GM12878 (cell line): ENCODE measurements around the gene GALNT17. TPM values are rescaled to one million over a fixed set of nuclear protein-coding genes. Genes with fewer than 3 reads are reported as not detected.

Source experiments
- ATAC-seq: fragments of 200-7000 bp; cut with Tn5 transposase; 3 replicates; pipeline ENCODE4 v1.9.1; 2020; ENCODE audit warnings: mild to moderate bottlenecking, moderate library complexity
- BruUV-seq: library from RNA; stranded (reverse); fragments of 400-500 nt; replicated peaks from 2 replicates; lab custom pipeline; 2021; lab: Mats Ljungman, UMichigan
- CTCF ChIA-PET: fragments of 300-600 bp; sonication (Branson Sonifier 250); formaldehyde crosslinking; extraction: SDS; loops from one replicate; lab custom pipeline; 2021; ENCODE audit warnings: inconsistent platforms; lab: Yijun Ruan, JAX
- POLR2A ChIA-PET: fragments of 350-600 bp; formaldehyde crosslinking; extraction: SDS; loops from one replicate; lab custom pipeline; 2021; ENCODE audit warnings: inconsistent platforms; lab: Charles Lee
- RAD21 ChIA-PET: fragments of 300-600 bp; sonication (Branson Sonifier 250); formaldehyde crosslinking; loops from one replicate; lab custom pipeline; 2023; ENCODE audit warnings: antibody characterized with exemption; ENCODE audit not compliant: unreplicated experiment; lab: Charles Lee
- SMC1A ChIA-PET: fragments of 300-600 bp; sonication (Branson Sonifier 250); formaldehyde crosslinking; loops from one replicate; lab custom pipeline; 2023; ENCODE audit not compliant: unreplicated experiment, uncharacterized antibody; lab: Charles Lee
- DNase-seq: peaks from one replicate; pipeline ENCODE4 v3.0.0-alpha.2; 2011; ENCODE audit warnings: low read depth, low spot score
- FAIRE-seq: peaks from 3 replicates; lab custom pipeline; 2011; peaks lifted over from hg19 to GRCh38; lab: Jason Lieb, UNC
- H2AFZ ChIP-seq: 2 replicates; pipeline ENCODE4 v1.6.0; 2011; ENCODE audit warnings: low read depth, low read length, control low read depth; ENCODE audit not compliant: control insufficient read depth
- H3K27ac ChIP-seq: 2 replicates; pipeline ENCODE4 v1.5.1; 2011; ENCODE audit warnings: control low read depth; ENCODE audit not compliant: control insufficient read depth, insufficient read depth
- H3K27me3 ChIP-seq, 2 experiments: replicated peaks in 1 of 2; 2 replicates each; pipeline versions ENCODE4 v1.6.0 to v1.6.1; 2011; ENCODE audit warnings: low read length in 1 of 2; ENCODE audit not compliant: control insufficient read depth in 2 of 2, insufficient read depth in 2 of 2
- H3K36me3 ChIP-seq, 2 experiments: 2 replicates each; pipeline ENCODE4 v1.5.1; 2011; ENCODE audit warnings: low read length in 1 of 2; ENCODE audit not compliant: control insufficient read depth in 2 of 2, insufficient read depth in 2 of 2
- H3K4me1 ChIP-seq: 2 replicates; pipeline ENCODE4 v1.6.1; 2011; ENCODE audit warnings: mild to moderate bottlenecking, low read length, moderate library complexity, mixed read lengths; ENCODE audit not compliant: control insufficient read depth, insufficient read depth
- H3K4me2 ChIP-seq: 2 replicates; pipeline ENCODE4 v1.6.0; 2011; ENCODE audit warnings: control low read depth; ENCODE audit not compliant: control insufficient read depth, insufficient read depth
- H3K4me3 ChIP-seq: fragments of 200-600 bp; sonication (generic); 2 replicates; pipeline ENCODE4 v1.5.1; 2016
- H3K79me2 ChIP-seq: 2 replicates; pipeline ENCODE4 v1.6.0; 2011; ENCODE audit warnings: low read length; ENCODE audit not compliant: control insufficient read depth, insufficient read depth
- H3K9ac ChIP-seq: 2 replicates; pipeline ENCODE4 v1.8.0; 2011; ENCODE audit warnings: low read length, control low read depth, mixed read lengths; ENCODE audit not compliant: control insufficient read depth, insufficient read depth
- H3K9me3 ChIP-seq: replicated peaks from 3 replicates; pipeline ENCODE4 v1.5.1; 2011; ENCODE audit warnings: mild to moderate bottlenecking, low read length; ENCODE audit not compliant: control insufficient read depth, insufficient read depth
- H4K20me1 ChIP-seq: 2 replicates; pipeline ENCODE4 v1.6.0; 2011; ENCODE audit not compliant: control insufficient read depth, insufficient read depth
- MEF2B ChIP-seq: fragments of 450-650 bp; IDR thresholded peaks from 2 replicates; pipeline ENCODE4 v1.6.1; 2018; ENCODE audit warnings: mild to moderate bottlenecking, moderate library complexity; ENCODE audit not compliant: partially characterized antibody, poor library complexity, severe bottlenecking
- TARDBP ChIP-seq: IDR thresholded peaks from 2 replicates; pipeline ENCODE4 v1.6.1; 2016; ENCODE audit warnings: borderline replicate concordance
- WGBS: methylation state at CpG from one replicate; pipeline ENCODE4 v1.1.6; 2016; ENCODE audit warnings: low lambda C conversion rate; ENCODE audit not compliant: insufficient replicate concordance, insufficient coverage; ENCODE audit errors: missing lambda C conversion rate; 5-methylcytosine and 5-hydroxymethylcytosine counted together
- in situ Hi-C: fragments of 300-500 bp; cut with MboI; formaldehyde crosslinking; loops from 9 replicates; pipeline ENCODE4 v1.14.3; 2018; ENCODE audit warnings: mixed read lengths
- intact Hi-C: fragments of 100-400 bp; cut with micrococcal nuclease; formaldehyde crosslinking; loops from one replicate; pipeline ENCODE4 v1.14.2; 2022; ENCODE audit not compliant: unreplicated experiment
- polyA plus RNA-seq, 11 experiments: library from polyadenylated mRNA; depleted of rRNA in 4 of 11; unstranded in 6 of 11; stranded (reverse) in 5 of 11; fragments of >200 nt; fragmentation: Nextera tagmentation in 4 of 11; fragmentation: Illumina TruSeq in 1 of 11; extraction: Ambion mirVana in 4 of 11; extraction: Trizol in 1 of 11; gene quantifications; 1 replicate in 1 of 11; 2 replicates in 10 of 11; pipeline versions ENCODE4 v1.2.1 to v1.2.3, GENCODE V29; 2011 to 2016; ENCODE audit warnings: inconsistent platforms in 2 of 11, missing spikeins in 2 of 11, low read depth in 1 of 11
- total RNA-seq, 4 experiments: library from RNA; depleted of rRNA in 3 of 4; stranded (reverse); fragments of >200 nt in 3 of 4; fragmentation: Illumina TruSeq in 1 of 4; extraction: Trizol in 1 of 4; gene quantifications; 2 replicates each; pipeline versions ENCODE4 v1.2.1 to v1.2.3, GENCODE V29; 2013 to 2021
- TF ChIP-seq, protein P1 (sequence below): fragments of 450-650 bp; conservative IDR thresholded peaks from 2 replicates; pipeline ENCODE4 v1.6.1; 2017; ENCODE audit warnings: mild to moderate bottlenecking, moderate library complexity
- TF ChIP-seq, protein P2 (sequence below): fragments of 450-650 bp; IDR thresholded peaks from 2 replicates; pipeline ENCODE4 v1.6.1; 2016; ENCODE audit warnings: mild to moderate bottlenecking

The GALNT17 gene
- total and polyA plus RNA-seq, 10 of the 15 experiments (the other 5 are each of a cell fraction or from before 2014, with no cell fraction given): 0.12 to 0.15 TPM; not detected in 8

DNA sequence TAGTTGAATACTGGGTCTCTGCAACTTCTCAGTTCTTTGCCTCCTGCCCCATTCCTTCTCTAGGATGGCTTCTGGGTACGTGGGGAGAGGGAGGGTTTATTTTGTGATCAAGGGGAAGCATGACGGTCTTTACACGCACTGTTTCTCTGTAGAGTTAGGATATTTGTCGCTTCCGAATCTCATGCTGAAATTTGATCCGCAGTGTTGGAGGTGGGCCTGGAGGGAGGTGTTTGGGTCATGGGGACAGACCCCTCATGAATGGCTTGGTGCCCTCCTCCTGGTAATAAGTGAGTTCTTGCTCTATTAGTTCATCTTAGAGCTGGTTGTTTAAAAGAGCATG lies 311.2 kb downstream of the GALNT17 start (continued):
- TF ChIP-seq, protein P1, sequence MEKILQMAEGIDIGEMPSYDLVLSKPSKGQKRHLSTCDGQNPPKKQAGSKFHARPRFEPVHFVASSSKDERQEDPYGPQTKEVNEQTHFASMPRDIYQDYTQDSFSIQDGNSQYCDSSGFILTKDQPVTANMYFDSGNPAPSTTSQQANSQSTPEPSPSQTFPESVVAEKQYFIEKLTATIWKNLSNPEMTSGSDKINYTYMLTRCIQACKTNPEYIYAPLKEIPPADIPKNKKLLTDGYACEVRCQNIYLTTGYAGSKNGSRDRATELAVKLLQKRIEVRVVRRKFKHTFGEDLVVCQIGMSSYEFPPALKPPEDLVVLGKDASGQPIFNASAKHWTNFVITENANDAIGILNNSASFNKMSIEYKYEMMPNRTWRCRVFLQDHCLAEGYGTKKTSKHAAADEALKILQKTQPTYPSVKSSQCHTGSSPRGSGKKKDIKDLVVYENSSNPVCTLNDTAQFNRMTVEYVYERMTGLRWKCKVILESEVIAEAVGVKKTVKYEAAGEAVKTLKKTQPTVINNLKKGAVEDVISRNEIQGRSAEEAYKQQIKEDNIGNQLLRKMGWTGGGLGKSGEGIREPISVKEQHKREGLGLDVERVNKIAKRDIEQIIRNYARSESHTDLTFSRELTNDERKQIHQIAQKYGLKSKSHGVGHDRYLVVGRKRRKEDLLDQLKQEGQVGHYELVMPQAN: no peak
- TF ChIP-seq, all 136 proteins: peak for 0

GRCh38 chr7:71444130-71444529 lies 312.2 kb downstream of the GALNT17 start:
- Histone ChIP-seq H3K4me1 (no peaks in the 10 kb centered on the region), H3K27ac (no peak overlapping the region), H3K4me2 (no peak overlapping the region), H3K79me2 (no peaks in the 10 kb centered on the region), H3K9ac (no peak overlapping the region), H4K20me1 (no peaks in the 10 kb centered on the region), H3K27me3 (no peaks in the 10 kb centered on the region), H3K9me3 (no peaks in the 10 kb centered on the region; the same call in 2 of the 3 replicates), H3K36me3 (no peaks in the 10 kb centered on the region)
- no TSS peak for BruUV-seq
- ChIA-PET CTCF (no interaction called here), RAD21 (no interaction called here), SMC1A (no interaction called here)
- no peak for DNase-seq
- intact Hi-C loops: no loop called here
- in situ Hi-C loops: no loop called here
- no peak for FAIRE-seq
- TF ChIP-seq TARDBP: no peak
- no peak for TF ChIP-seq MEF2B
- TF ChIP-seq, protein P2, sequence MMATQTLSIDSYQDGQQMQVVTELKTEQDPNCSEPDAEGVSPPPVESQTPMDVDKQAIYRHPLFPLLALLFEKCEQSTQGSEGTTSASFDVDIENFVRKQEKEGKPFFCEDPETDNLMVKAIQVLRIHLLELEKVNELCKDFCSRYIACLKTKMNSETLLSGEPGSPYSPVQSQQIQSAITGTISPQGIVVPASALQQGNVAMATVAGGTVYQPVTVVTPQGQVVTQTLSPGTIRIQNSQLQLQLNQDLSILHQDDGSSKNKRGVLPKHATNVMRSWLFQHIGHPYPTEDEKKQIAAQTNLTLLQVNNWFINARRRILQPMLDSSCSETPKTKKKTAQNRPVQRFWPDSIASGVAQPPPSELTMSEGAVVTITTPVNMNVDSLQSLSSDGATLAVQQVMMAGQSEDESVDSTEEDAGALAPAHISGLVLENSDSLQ: no peak
- TF ChIP-seq, all 136 proteins: peak for 0
- H3K4me3 ChIP-seq: no peak overlapping the region
- H2AFZ ChIP-seq: no peak overlapping the region
- POLR2A ChIA-PET: no interaction called here
- ATAC-seq: no peak
- 22% methylated on average over 4 of the region's 4 CpGs for WGBS
